HG03095 (cell line): ENCODE data around the gene NEAT1.
A peak's percentile ranks its signal among the peaks of the same experiment; 100 is the strongest.

Source experiments
- ATAC-seq: cut with Tn5 transposase; IDR thresholded peaks from one replicate; pipeline ENCODE4 v1.9.1; 2021; ENCODE audit warnings: moderate library complexity; ENCODE audit not compliant: unreplicated experiment

Gene NEAT1

GRCh38 chr11:65478388-65479183 lies 56.0 kb downstream of the NEAT1 start:
- no peak for ATAC-seq

- no peak for ATAC-seq
These were observed 56.9 kb downstream of the NEAT1 start for GRCh38 chr11:65479184-65480145.

- ATAC-seq: no peak
These were observed 59.8 kb downstream of the NEAT1 start for GRCh38 chr11:65482306-65482850.

GRCh38 chr11:65485920-65486219 lies 63.3 kb downstream of the NEAT1 start:
- no peak for ATAC-seq

- ATAC-seq: no peak
These were observed 64.2 kb downstream of the NEAT1 start for GRCh38 chr11:65486570-65487466.

- no peak for ATAC-seq
These were observed 65.1 kb downstream of the NEAT1 start for GRCh38 chr11:65487467-65488272.

- ATAC-seq: no peak
These were observed 65.9 kb downstream of the NEAT1 start for GRCh38 chr11:65488273-65489034.

- ATAC-seq: no peak
These were observed 66.6 kb downstream of the NEAT1 start for GRCh38 chr11:65489035-65489705.

GRCh38 chr11:65489706-65490320 lies 67.2 kb downstream of the NEAT1 start:
- ATAC-seq: no peak

- ATAC-seq: no peak
These were observed 68.5 kb downstream of the NEAT1 start for GRCh38 chr11:65491163-65491465.

GRCh38 chr11:65491614-65492386 lies 69.2 kb downstream of the NEAT1 start:
- no peak for ATAC-seq

GRCh38 chr11:65492387-65492636 lies 69.7 kb downstream of the NEAT1 start:
- ATAC-seq: no peak

- peak; percentile 26 for ATAC-seq
These were observed 70.2 kb downstream of the NEAT1 start for GRCh38 chr11:65492637-65493366.

- ATAC-seq: no peak
These were observed 71.0 kb downstream of the NEAT1 start for GRCh38 chr11:65493367-65494176.
